Epithelial cell of prostate (primary cell): Measurements from ENCODE around the gene SPSB4.
"Not testable (repeated sequence)": the region's sequence is repeated elsewhere in the genome, so short reads cannot be mapped to it uniquely, and the experiment has no call there.

ENCODE experiments used
- DNase-seq: peaks from one replicate; pipeline ENCODE4 v3.0.0-alpha.2; 2011; ENCODE audit warnings: low read depth, low spot score
- H3K27ac ChIP-seq: fragments of 450-650 bp; 2 replicates; pipeline ENCODE4 v1.5.1; 2017; ENCODE audit warnings: mild to moderate bottlenecking

Gene SPSB4

GRCh38 chr3:141112686-141113297, 61.6 kb downstream of the SPSB4 start:
- no peak for DNase-seq
- H3K27ac ChIP-seq = no peak overlapping the region

DNA sequence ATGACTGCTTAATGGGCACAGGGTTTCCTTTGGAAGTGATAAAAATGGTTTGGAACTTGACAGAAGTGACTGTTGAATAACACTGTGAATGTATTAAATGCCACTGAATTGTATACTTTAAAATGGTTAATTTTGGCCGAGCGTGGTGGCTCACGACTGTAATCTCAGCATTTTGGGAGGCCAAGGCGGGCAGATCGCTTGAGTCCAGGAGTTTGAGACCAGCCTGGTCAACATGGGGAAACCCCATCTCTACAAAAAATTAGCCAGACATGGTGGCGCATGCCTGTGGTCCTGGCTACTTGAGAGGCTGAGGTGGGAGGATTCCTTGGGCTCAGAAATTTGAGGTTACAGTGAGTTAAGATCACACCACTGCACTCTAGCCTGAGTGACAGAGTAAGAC, 62.5 kb downstream of the SPSB4 start:
- not testable (repeated sequence) for DNase-seq, H3K27ac ChIP-seq

DNA sequence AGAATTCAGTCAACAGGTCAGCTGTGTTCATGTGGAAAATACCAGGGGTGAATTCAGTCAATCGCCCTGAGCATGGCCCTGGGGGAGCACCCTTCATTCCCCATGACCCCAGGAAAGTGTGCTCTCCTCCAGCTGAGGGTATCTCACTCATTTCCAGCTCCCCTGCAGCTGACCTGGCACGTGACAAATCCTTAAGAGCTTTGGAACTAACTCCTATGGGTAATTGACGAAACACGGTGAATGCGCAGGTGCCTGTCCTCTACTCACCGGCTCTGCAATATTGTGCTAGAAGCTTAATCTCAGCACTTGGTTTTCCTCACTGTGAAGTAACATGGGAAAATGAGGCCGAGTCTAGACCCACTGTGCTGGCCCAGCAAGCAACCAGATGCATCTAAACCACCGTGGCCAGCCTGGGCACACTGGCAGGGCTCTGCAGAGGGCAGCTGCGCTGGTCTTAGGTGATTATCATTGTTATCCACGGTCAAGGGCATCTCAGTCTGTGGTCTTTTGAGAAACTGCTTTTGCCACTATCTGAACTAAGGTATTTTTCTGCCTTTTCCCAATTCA, 63.1 kb downstream of the SPSB4 start:
- DNase-seq = no peak
- no peak overlapping the region for H3K27ac ChIP-seq

GRCh38 chr3:141114816-141115460, 63.8 kb downstream of the SPSB4 start:
- no peak overlapping the region for H3K27ac ChIP-seq
- no peak for DNase-seq

DNA sequence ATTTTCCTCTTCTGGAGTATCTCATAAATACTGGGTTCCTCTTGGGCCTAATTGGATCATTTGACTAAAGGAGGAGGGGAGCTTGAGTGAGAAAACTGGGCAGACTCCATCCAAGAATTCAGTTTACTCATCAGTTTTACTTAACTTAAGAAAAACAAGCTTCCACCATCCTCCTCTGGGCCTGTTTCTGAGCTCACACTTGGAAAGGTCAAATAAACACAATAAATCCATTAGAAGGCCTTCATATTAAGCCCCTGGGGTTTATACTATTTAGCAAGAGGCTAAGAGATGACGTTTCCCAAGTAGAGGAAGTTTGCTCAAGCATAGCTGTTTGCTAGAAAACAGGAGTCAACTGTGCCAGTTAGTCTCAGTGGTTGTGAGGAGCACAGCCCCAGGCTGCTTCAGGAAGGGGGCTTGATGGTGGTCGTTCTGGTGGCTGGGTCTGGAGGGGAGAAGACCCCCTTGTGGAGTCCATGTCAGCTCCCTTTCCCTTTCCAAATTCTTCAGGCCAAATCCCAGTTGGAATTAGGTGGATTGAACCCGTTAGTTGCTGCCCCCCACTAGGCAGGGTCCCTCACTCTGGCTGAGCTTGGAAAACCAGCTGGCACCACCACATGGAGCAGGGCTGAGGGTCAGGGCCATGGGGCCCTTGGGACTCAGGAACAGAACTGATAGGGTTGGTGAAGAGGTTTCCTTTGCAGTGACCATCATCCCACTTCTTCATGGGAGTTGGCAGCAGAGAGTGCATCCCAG, 64.8 kb downstream of the SPSB4 start:
- no peak overlapping the region for H3K27ac ChIP-seq
- DNase-seq = no peak

- DNase-seq = no peak
- no peak overlapping the region for H3K27ac ChIP-seq
Observed at GRCh38 chr3:141116721-141117120, 65.6 kb downstream of the SPSB4 start.

GRCh38 chr3:141117982-141118381, 66.8 kb downstream of the SPSB4 start:
- not testable (repeated sequence) for DNase-seq, H3K27ac ChIP-seq

DNA sequence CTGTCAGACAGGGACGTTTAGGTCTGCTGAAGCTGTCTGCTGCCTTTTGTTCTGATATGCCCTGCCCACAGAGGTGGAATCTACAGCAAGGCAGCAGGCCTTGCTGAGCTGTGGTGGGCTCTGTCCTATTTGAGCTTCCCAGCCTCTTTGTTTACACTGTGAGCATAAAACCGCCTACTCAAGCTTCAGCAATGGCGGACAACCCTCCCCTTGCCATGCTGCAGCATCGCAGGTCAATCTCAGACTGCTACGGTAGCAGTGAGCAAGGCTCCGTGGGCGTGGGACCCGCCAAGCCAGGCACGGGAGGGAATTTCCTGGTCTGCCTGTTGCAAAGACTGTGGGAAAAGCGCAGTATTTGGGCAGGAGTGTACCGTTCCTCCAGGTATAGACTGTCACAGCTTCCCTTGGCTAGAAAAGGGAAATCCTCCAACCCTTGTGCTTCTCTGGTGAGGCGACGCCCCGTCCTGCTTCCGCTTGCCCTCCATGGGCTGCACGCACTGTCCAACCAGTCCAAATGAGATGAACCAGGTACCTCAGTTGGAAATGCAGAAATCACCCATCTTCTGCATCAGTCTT, 71.4 kb downstream of the SPSB4 start:
- no peak overlapping the region for H3K27ac ChIP-seq

DNA sequence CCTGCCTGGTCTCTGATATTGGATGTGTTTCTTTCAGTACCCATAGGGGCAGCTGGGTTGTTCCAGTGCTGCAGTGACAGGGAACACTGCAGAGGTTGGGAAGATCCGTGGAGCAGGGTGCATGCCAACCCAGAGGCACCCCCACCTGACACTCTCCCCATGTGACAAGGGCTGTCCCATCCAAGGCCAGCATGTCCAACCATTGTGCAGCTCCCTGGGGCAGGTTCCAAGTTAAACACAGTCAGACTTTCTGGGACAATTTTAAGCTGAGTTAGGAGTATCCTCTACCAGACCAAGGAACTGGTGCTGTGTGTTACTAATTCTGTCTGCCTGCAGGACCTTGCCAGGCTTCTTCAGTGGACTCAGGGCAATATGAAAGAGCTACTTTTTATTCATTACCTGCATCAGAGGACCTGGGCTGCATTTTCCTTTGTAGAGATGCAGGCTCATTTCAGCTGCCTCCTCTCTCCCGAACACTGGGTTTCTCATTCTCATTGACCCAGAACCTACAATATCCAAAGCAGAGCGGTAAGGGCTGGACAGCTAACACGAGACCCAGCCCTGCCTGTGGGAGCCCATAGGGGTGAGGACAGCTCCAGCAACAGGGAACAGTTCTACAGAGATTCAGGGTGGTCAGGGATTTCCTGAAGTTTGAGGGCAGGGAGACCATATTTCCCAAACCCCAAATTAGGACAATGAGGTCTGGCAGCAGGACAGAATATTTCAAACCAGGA, 72.7 kb downstream of the SPSB4 start:
- no peak overlapping the region for H3K27ac ChIP-seq
- no peak for DNase-seq

More for the DNA sequence above, 71.4 kb downstream of the SPSB4 start:
- no peak for DNase-seq

DNA sequence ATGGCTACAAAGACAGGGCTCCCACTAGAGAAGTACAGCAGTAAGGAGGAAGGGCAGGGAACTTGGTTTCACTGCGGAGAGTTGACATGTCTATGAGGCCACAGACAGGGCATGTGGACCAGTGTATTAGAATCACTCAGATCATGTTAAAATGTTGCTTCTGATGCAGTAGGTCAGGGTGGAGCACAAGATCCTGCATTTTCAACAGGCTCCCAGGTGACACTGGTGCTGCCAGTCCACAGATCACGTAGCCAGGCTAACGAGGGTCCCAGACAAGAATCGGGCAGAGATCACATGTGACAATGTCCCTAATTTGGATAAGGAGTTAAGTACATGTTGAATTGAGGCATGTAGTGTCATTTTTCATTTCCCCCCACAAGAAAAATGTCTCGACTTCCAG, 73.6 kb downstream of the SPSB4 start:
- no peak for DNase-seq
- no peak overlapping the region for H3K27ac ChIP-seq

- no peak overlapping the region for H3K27ac ChIP-seq
- no peak for DNase-seq
Observed at GRCh38 chr3:141125351-141125750, 74.2 kb downstream of the SPSB4 start.

GRCh38 chr3:141126661-141127343, 75.7 kb downstream of the SPSB4 start:
- no peak for DNase-seq
- no peak overlapping the region for H3K27ac ChIP-seq

- no peak for DNase-seq
- H3K27ac ChIP-seq = no peak overlapping the region
Observed at GRCh38 chr3:141127344-141128125, 76.4 kb downstream of the SPSB4 start.

GRCh38 chr3:141128126-141128777, 77.1 kb downstream of the SPSB4 start:
- H3K27ac ChIP-seq = no peak overlapping the region
- DNase-seq = no peak

GRCh38 chr3:141129049-141129448, 77.9 kb downstream of the SPSB4 start:
- DNase-seq = no peak

DNA sequence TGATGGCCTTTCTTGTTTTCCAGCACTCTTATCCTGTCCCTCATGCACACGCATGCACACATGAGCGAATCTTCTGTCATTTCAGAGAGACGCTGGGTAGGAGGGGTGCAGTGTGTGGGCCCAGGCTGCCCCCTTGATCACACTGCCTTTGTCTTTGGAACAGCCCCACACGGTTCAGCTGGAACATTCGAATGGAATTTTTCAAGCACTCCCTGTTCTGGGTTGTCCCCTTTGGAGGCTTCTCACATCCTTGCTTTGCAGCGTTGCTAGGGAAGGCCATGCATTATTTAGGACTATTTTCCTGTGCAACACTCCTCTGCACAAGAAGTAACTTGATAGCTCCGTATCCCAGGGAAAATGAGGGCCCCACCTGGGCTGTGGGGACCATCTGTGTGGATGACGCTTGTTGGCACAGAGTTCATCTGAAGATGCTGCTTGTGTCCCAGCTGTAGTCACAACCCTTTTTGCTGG, 78.4 kb downstream of the SPSB4 start:
- H3K27ac ChIP-seq = no peak overlapping the region
- no peak for DNase-seq

More at GRCh38 chr3:141129049-141129448, 77.9 kb downstream of the SPSB4 start:
- no peak overlapping the region for H3K27ac ChIP-seq

GRCh38 chr3:141143517-141143916, 92.4 kb downstream of the SPSB4 start:
- DNase-seq = no peak

DNA sequence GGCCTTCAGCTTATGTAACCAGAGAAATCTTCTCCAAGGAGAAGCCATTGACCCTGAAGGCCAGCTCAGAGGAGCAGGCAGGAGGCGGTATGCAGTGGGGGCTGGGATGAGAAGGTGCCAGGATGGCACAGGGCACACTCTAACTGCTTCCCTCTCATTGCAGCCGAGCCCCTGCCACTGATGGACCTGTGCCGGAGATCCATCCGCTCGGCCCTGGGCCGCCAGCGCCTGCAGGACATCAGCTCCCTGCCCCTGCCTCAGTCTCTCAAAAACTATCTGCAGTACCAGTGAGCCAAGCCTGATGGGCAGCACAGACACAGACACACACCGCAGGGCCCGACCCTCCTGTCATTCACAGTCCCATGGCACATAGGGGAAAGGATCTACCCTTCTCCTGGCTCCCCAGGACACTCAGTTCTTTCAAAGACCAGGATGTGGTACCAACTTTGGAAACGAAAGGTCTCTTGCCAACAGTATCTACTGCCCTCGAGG, 95.9 kb downstream of the SPSB4 start:
- H3K27ac ChIP-seq = no peak overlapping the region
- no peak for DNase-seq

More at GRCh38 chr3:141143517-141143916, 92.4 kb downstream of the SPSB4 start:
- H3K27ac ChIP-seq = no peak overlapping the region
